22Rv1 (cell line): ENCODE data around the gene RNPEPL1.

Source experiments
- ZFX ChIP-seq: fragments of 450-650 bp; IDR thresholded peaks from 2 replicates; pipeline ENCODE4 v1.6.1; 2017; ENCODE audit warnings: antibody characterized with exemption, borderline replicate concordance
- TF ChIP-seq, protein P1 (sequence below): fragments of 450-650 bp; IDR thresholded peaks from 2 replicates; pipeline ENCODE4 v1.5.1; 2017; ENCODE audit warnings: mild to moderate bottlenecking

DNA sequence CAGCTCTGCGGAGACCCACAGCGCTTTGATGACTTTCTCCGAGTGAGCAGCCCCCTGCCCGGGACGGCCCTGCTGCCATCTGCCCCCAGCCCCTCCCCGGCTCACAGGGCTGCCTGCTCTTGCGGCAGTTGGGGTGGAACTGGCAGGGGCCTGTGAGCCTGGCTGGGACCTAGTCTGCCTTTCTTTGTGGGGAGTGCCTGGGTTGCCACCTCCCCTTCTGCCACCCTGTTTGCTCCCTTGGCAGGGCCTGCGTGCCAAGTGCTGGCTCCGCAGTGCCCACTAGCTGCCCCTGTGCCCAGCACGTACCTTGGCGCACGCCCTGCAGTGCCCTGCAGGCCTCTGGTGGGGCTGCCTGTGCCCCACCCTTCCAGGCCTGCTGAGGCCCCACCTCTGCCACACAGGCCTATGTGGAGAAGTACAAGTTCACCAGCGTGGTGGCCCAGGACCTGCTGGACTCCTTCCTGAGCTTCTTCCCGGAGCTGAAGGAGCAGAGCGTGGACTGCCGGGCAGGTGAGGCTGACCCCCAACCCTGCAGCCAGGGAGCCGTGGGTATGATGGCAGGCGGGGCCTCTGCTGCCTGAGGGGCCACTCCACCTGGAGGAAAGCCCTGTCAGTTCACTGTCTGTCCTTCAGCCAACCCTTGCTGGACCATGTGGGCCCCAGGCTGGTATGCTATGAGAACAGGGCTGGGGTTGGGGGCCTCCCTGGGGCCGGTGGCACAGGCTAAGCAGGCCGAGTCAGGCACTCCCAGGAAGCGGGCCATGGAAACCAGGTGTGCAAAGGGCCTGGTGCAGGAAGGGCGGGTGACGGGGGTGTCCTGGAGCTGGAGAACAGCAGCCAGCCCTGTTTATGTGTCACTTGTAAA lies 7.0 kb downstream of the RNPEPL1 start:
- TF ChIP-seq, protein P1, sequence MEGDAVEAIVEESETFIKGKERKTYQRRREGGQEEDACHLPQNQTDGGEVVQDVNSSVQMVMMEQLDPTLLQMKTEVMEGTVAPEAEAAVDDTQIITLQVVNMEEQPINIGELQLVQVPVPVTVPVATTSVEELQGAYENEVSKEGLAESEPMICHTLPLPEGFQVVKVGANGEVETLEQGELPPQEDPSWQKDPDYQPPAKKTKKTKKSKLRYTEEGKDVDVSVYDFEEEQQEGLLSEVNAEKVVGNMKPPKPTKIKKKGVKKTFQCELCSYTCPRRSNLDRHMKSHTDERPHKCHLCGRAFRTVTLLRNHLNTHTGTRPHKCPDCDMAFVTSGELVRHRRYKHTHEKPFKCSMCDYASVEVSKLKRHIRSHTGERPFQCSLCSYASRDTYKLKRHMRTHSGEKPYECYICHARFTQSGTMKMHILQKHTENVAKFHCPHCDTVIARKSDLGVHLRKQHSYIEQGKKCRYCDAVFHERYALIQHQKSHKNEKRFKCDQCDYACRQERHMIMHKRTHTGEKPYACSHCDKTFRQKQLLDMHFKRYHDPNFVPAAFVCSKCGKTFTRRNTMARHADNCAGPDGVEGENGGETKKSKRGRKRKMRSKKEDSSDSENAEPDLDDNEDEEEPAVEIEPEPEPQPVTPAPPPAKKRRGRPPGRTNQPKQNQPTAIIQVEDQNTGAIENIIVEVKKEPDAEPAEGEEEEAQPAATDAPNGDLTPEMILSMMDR: no peak
- no peak for TF ChIP-seq ZFX
